GM19452 (cell line): Measurements from ENCODE around the gene CAPN7.

Experiments
- ATAC-seq: cut with Tn5 transposase; IDR thresholded peaks from one replicate; pipeline ENCODE4 v1.9.1; 2021; ENCODE audit not compliant: unreplicated experiment

CAPN7 gene

GRCh38 chr3:15198686-15199085, 7.4 kb upstream of the CAPN7 start:
- no peak for ATAC-seq

DNA sequence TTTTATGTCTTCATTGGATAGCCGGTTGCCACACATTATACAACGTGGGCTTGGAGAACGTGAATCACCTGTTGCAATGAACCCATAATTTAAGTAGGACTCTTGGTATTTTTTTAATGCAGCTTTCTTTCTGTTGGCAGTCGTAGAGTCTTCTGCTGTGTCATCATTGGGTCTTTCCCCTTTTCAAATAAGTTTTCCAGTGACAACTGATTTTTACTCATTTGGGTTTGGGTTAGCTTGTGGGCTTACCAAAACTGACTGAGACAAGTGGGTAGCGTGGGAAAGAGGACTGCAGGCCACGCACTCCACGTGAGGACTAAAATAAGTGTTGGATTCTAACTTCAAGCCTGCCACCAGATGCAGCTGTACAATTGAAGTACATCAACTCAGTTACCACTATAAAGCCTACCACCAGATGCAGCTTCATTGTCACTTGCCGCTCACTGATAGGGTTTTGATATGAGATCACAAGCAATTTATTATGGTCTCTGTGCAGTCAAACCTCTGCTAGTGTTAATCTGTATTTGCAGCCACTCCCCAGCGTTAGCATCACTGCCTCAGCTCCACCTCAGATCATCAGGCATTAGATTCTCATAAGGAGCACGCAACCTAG, 6.4 kb upstream of the CAPN7 start:
- no peak for ATAC-seq

DNA sequence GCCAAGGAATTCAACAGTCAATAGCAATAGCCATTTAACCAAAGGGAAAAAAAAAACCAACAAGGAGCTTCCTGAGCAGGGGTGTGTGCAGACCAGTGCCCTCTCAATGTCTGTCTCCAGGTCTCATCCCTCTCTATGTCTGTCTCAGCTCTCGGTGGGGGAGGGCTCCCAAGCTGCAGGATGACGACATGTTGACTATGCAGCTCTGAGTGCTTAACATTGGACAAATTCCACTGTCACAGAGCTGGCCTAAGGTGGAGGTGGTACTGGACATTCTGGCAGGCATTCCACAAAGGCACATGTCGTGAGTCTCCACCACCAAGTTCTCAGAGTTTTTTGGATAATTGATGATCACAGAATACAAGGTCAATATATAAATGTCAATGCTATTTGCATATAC, 2.0 kb upstream of the CAPN7 start:
- ATAC-seq = no peak

DNA sequence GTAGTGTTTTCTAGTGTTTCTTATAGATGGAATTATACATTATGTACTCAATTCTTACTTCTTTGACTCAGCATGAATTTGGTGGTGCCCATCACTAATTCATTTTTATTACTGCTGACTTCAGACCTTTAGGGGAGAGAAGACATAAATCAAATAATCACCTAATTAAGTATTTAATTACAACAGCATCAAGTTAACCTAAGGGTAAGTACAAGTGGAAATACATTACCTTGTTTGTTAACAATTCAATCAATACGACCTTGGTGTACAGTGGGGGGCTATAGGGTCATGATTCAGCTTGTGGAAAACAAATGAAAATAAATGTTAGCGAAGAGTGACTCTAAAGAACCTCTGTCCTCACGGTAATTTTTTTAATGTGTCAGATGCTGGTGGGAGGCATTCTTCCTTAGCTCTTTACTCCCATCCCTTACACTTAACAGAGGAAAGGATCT, 538 bp upstream of the CAPN7 start:
- no peak for ATAC-seq

- ATAC-seq = no peak
These were observed 873 bp downstream of the CAPN7 start for GRCh38 chr3:15206662-15207576.

DNA sequence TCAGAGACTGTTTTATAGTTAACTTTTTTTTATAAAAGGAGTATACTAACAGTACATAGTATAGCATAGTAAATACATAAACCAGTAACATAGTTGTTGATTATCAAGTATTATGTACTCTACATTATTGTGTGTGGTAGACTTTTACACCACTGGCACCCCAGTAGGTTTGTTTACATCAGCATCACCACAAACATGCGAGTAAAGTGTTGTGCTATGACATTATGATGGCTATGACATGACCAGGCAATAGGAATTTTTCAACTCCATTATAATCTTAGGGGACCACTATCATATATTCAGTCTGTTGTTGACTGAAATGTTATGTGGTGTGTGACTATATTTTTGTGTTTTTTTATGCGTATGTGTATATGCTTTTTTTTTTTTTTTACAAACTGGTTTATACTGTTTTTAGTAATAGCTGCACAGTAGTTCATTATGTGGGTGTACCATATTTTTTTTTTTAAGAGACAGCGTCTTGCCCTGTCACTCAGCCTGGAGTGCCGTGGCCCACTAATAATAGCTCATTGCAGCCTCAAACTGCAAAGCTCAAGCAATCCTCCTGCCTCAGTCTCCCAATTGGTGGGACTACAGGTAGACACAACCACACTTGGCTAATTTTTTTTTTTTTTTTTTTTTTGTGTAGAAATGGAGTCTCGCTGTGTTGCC, 1.9 kb downstream of the CAPN7 start:
- ATAC-seq = no peak

GRCh38 chr3:15211937-15212336, 5.9 kb downstream of the CAPN7 start:
- ATAC-seq = no peak

GRCh38 chr3:15214758-15215157, 8.7 kb downstream of the CAPN7 start:
- ATAC-seq = no peak

GRCh38 chr3:15215996-15216395, 9.9 kb downstream of the CAPN7 start:
- no peak for ATAC-seq

DNA sequence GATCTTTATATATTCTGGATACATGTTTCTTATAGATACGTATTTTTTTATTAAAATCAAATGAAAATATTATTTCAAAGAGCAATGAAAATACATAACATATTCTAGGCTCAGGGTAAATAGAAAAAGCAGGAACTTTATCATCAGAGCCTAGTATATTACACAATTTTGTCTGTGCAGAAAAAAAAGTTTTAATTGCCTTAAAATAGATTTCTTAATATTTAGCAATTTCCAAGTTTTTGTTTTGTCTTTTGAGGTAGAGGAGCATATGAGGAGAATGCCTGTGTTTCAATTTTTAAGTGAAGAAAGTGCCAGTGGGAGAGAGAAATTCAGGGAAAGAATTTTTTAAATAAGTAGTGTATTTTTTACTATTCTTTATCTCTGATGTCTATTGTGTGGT, 10.5 kb downstream of the CAPN7 start:
- ATAC-seq = no peak

DNA sequence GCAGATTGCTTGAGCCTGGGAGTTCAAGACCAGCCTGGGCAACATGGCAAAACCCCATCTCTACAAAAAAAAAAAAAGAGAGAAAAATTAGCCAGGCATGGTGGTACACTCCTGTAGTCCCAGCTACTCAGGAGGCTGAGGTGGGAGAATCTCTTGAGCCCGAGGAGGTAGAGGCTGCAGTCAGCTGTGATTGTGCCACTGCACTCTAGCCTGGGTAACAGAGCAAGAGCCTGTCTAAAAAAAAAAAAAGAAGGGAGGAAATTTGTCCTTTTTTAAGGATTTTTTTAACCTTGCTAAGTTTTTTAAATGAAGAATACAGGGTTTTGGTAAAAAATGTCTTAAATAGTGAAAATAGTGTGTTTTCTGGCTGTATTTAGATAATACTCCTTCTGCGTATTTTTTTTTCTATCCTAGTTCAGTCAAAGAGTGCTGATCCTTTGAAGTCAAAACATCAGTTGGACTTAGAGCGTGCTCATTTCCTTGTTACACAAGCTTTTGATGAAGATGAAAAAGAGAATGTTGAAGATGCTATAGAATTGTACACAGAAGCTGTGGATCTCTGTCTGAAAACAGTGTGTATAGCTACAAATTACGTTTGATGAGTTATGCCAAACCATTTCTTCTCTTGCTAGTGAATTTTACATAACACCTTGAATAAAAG, 11.1 kb downstream of the CAPN7 start:
- no peak for ATAC-seq

GRCh38 chr3:15217841-15218267, 11.8 kb downstream of the CAPN7 start:
- ATAC-seq = no peak

GRCh38 chr3:15218689-15219088, 12.6 kb downstream of the CAPN7 start:
- no peak for ATAC-seq

DNA sequence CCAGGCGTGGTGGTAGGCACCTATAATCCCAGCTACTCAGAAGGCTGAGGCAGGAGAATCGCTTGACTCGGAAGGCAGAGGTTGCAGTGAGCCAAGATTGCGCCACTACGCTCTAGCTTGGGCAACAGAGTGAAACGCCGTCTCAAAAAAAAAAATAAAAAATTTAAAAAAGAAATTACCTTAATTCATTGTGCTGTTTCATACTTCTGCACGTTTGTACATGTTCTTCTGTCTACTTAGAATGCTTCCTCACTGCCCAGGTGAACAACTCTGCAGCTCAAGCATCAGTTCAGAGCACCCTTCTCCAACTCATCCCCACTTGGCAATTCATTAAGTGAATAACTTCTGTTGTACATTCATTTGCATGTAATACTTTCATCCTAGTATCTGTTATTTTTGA, 14.0 kb downstream of the CAPN7 start:
- no peak for ATAC-seq

- no peak for ATAC-seq
These were observed 14.6 kb downstream of the CAPN7 start for GRCh38 chr3:15220661-15221060.

GRCh38 chr3:15221574-15222217, 15.7 kb downstream of the CAPN7 start:
- ATAC-seq = no peak

- no peak for ATAC-seq
These were observed 17.9 kb downstream of the CAPN7 start for GRCh38 chr3:15223685-15224572.

- ATAC-seq = no peak
These were observed 22.1 kb downstream of the CAPN7 start for GRCh38 chr3:15228147-15228546.

DNA sequence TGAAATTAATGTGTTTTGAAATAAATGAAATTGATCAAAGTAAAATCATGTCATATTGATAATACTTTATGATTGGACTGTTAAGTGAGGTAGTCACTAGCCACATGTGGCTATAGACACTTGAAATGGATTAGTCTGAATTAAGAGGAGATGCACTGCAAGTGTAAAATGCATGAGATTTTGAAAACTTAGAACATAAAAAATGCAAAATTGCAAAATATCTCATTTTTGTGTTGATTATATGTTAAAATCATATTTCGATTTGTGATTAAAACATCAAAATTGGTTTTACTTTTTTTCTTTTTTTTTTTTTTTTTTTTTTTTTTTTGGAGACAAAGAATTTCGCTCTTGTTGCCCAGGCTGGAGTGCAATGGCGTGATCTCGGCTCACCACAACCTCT, 23.2 kb downstream of the CAPN7 start:
- no peak for ATAC-seq

DNA sequence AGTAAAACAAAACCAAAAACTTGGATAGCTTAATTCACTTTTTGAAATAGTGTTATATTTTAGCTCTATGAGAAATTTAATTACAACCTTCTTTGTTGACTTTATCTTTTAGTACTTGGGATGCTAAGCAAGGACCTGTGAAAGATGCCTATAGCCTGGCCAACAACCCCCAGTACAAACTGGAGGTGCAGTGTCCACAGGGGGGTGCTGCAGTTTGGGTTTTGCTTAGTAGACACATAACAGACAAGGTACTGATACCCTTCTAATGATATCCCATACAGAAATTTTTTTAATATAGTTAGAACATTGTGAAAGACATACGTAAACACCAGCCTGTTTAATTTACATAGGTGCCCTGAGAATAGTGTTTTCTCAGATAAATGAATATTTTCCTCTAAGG, 35.3 kb downstream of the CAPN7 start:
- no peak for ATAC-seq
